ENCODE measurements around the gene ZNF215. TPM values are rescaled to one million over a fixed set of nuclear protein-coding genes. Genes with fewer than 3 reads are reported as not detected.

Gene ZNF215
- total RNA-seq, 1 donor from 2014 or later: 7.0 TPM

GRCh38 chr11:6889835-6890234 is 36.4 kb upstream of the ZNF215 start:
- Mint-ChIP-seq H3K36me3 (ENCODE audit: low read depth, unreplicated experiment) (no peaks in the 10 kb centered on the region), H3K27me3 (ENCODE audit: unreplicated experiment) (no peaks in the 10 kb centered on the region)

GRCh38 chr11:6892400-6892799 is 33.8 kb upstream of the ZNF215 start, which contains the start of gene OR2D2:
Gene OR2D2 (minus strand): TSS chr11:6892500. CDS start chr11:6892500, 0 bp downstream.
- H3K27me3 Mint-ChIP-seq (ENCODE audit: unreplicated experiment): peaks cover 1% of the 10 kb centered on the region
- no peak within 1 kb of the TSS for H3K4me3 Mint-ChIP-seq (ENCODE audit: unreplicated experiment)
- H3K9me3 Mint-ChIP-seq (ENCODE audit: unreplicated experiment): no peaks in the 10 kb centered on the region
- TF ChIP-seq CTCF (IDR thresholded peaks at IDR 0.05; ENCODE audit: unreplicated experiment): no peak
- H3K4me1 Mint-ChIP-seq (ENCODE audit: unreplicated experiment): peaks cover 2% of the 10 kb centered on the region
- no peaks in the 10 kb centered on the region for H3K36me3 Mint-ChIP-seq (ENCODE audit: low read depth, unreplicated experiment)
- no peak within 1 kb of the TSS for H3K27ac Mint-ChIP-seq (ENCODE audit: unreplicated experiment)
- DNase-seq (ENCODE audit: low spot score): no peak

More at GRCh38 chr11:6889835-6890234, 36.4 kb upstream of the ZNF215 start:
- Mint-ChIP-seq H3K27ac (ENCODE audit: unreplicated experiment) (no peak overlapping the region), H3K9me3 (ENCODE audit: unreplicated experiment) (no peaks in the 10 kb centered on the region), H3K4me3 (ENCODE audit: unreplicated experiment) (no peak overlapping the region), H3K4me1 (ENCODE audit: unreplicated experiment) (peaks cover 13% of the 10 kb centered on the region)
- DNase-seq (ENCODE audit: low spot score): no peak
- TF ChIP-seq CTCF (IDR thresholded peaks at IDR 0.05; ENCODE audit: unreplicated experiment): no peak

- DNase-seq (ENCODE audit: low spot score): no peak
- H3K27me3 Mint-ChIP-seq (ENCODE audit: unreplicated experiment): peaks cover 1% of the 10 kb centered on the region
- no peak overlapping the region for H3K4me3 Mint-ChIP-seq (ENCODE audit: unreplicated experiment)
- TF ChIP-seq CTCF (IDR thresholded peaks at IDR 0.05; ENCODE audit: unreplicated experiment): no peak
- no peaks in the 10 kb centered on the region for H3K36me3 Mint-ChIP-seq (ENCODE audit: low read depth, unreplicated experiment)
- H3K27ac Mint-ChIP-seq (ENCODE audit: unreplicated experiment): no peak overlapping the region
- H3K9me3 Mint-ChIP-seq (ENCODE audit: unreplicated experiment): no peaks in the 10 kb centered on the region
- H3K4me1 Mint-ChIP-seq (ENCODE audit: unreplicated experiment): peaks cover 2% of the 10 kb centered on the region
These were observed 32.1 kb upstream of the ZNF215 start for GRCh38 chr11:6894097-6894496.

GRCh38 chr11:6895010-6895409 is 31.2 kb upstream of the ZNF215 start:
- Mint-ChIP-seq H3K27me3 (ENCODE audit: unreplicated experiment) (peaks cover 1% of the 10 kb centered on the region), H3K9me3 (ENCODE audit: unreplicated experiment) (no peaks in the 10 kb centered on the region), H3K4me3 (ENCODE audit: unreplicated experiment) (no peak overlapping the region), H3K36me3 (ENCODE audit: low read depth, unreplicated experiment) (no peaks in the 10 kb centered on the region), H3K4me1 (ENCODE audit: unreplicated experiment) (peaks cover 2% of the 10 kb centered on the region), H3K27ac (ENCODE audit: unreplicated experiment) (no peak overlapping the region)
- no peak for DNase-seq (ENCODE audit: low spot score)
- TF ChIP-seq CTCF (IDR thresholded peaks at IDR 0.05; ENCODE audit: unreplicated experiment): no peak

- Mint-ChIP-seq H3K36me3 (ENCODE audit: low read depth, unreplicated experiment) (no peaks in the 10 kb centered on the region), H3K4me3 (ENCODE audit: unreplicated experiment) (no peak overlapping the region), H3K9me3 (ENCODE audit: unreplicated experiment) (no peaks in the 10 kb centered on the region), H3K27me3 (ENCODE audit: unreplicated experiment) (peaks cover 1% of the 10 kb centered on the region), H3K4me1 (ENCODE audit: unreplicated experiment) (no peaks in the 10 kb centered on the region), H3K27ac (ENCODE audit: unreplicated experiment) (no peak overlapping the region)
- no peak for DNase-seq (ENCODE audit: low spot score)
- TF ChIP-seq CTCF (IDR thresholded peaks at IDR 0.05; ENCODE audit: unreplicated experiment): no peak
These were observed 27.3 kb upstream of the ZNF215 start for GRCh38 chr11:6898911-6899310.
